GM04504 (cell line): ENCODE data around the gene SYT1.
A peak's percentile ranks its signal among the peaks of the same experiment; 100 is the strongest.
"Not testable (repeated sequence)": the region's sequence is repeated elsewhere in the genome, so short reads cannot be mapped to it uniquely, and the experiment has no call there.

ENCODE experiments used
- DNase-seq: peaks from one replicate; pipeline ENCODE4 v3.0.0-alpha.2; 2012; ENCODE audit warnings: low read depth

Gene SYT1

GRCh38 chr12:79393842-79394241, 529.3 kb downstream of the SYT1 start:
- no peak for DNase-seq

- DNase-seq = no peak
Observed at GRCh38 chr12:79397609-79398008, 533.0 kb downstream of the SYT1 start.

- DNase-seq = no peak
Observed at GRCh38 chr12:79400481-79400880, 535.9 kb downstream of the SYT1 start.

- DNase-seq = no peak
Observed at GRCh38 chr12:79402606-79403005, 538.0 kb downstream of the SYT1 start.

GRCh38 chr12:79406993-79407392, 542.4 kb downstream of the SYT1 start:
- DNase-seq = no peak

GRCh38 chr12:79407671-79408622, 543.4 kb downstream of the SYT1 start:
- peak; percentile 63 for DNase-seq

GRCh38 chr12:79408689-79409088, 544.1 kb downstream of the SYT1 start:
- no peak for DNase-seq

GRCh38 chr12:79409562-79409961, 545.0 kb downstream of the SYT1 start:
- peak; percentile 66 for DNase-seq

GRCh38 chr12:79411791-79412190, 547.2 kb downstream of the SYT1 start:
- no peak for DNase-seq

GRCh38 chr12:79413796-79414195, 549.2 kb downstream of the SYT1 start:
- no peak for DNase-seq

- DNase-seq = no peak
Observed at GRCh38 chr12:79414252-79414651, 549.7 kb downstream of the SYT1 start.

GRCh38 chr12:79415321-79415720, 550.7 kb downstream of the SYT1 start:
- no peak for DNase-seq

GRCh38 chr12:79415746-79416435, 551.3 kb downstream of the SYT1 start:
- no peak for DNase-seq

- DNase-seq = peak; percentile 85
Observed at GRCh38 chr12:79420146-79420618, 555.6 kb downstream of the SYT1 start.

- DNase-seq = no peak
Observed at GRCh38 chr12:79421236-79421740, 556.7 kb downstream of the SYT1 start.

GRCh38 chr12:79422060-79422812, 557.7 kb downstream of the SYT1 start:
- DNase-seq = no peak

- DNase-seq = no peak
Observed at GRCh38 chr12:79423560-79423959, 559.0 kb downstream of the SYT1 start.

- DNase-seq = peak; percentile 88
Observed at GRCh38 chr12:79424109-79424721, 559.6 kb downstream of the SYT1 start.

- no peak for DNase-seq
Observed at GRCh38 chr12:79426121-79426520, 561.5 kb downstream of the SYT1 start.

- not testable (repeated sequence) for DNase-seq
Observed at GRCh38 chr12:79426744-79427143, 562.2 kb downstream of the SYT1 start.

- DNase-seq = no peak
Observed at GRCh38 chr12:79433465-79434072, 569.0 kb downstream of the SYT1 start.
